AG04450 (cell line): ENCODE data around the gene SLC25A45. TPM values are rescaled to one million over a fixed set of nuclear protein-coding genes. Genes with fewer than 3 reads are reported as not detected.

Experiments
- CTCF ChIA-PET: fragments of 300-600, 350-600 bp; formaldehyde crosslinking; extraction: SDS; loops from one replicate; lab custom pipeline; 2022; ENCODE audit warnings: antibody characterized with exemption, inconsistent platforms; lab: Charles Lee
- POLR2A ChIA-PET: fragments of 350-600 bp; formaldehyde crosslinking; extraction: SDS; loops from one replicate; lab custom pipeline; 2021; ENCODE audit warnings: antibody characterized with exemption, inconsistent platforms; lab: Yijun Ruan, JAX
- DNase-seq: peaks from one replicate; pipeline ENCODE4 v3.0.0-alpha.2; 2011; ENCODE audit warnings: low read depth, low spot score
- H3K27ac ChIP-seq: one replicate; pipeline ENCODE4 v1.5.1; 2012; ENCODE audit warnings: low read depth, low read length, control low read depth
- H3K27me3 ChIP-seq: one replicate; pipeline ENCODE4 v1.6.0; 2012; ENCODE audit warnings: low read length; ENCODE audit not compliant: control insufficient read depth, insufficient read depth
- H3K4me3 ChIP-seq: 2 replicates; pipeline ENCODE4 v1.5.1; 2011; ENCODE audit warnings: mild to moderate bottlenecking, low read depth, low read length, control low read depth
- H3K9me3 ChIP-seq: 2 replicates; pipeline ENCODE4 v1.5.1; 2012; ENCODE audit warnings: low read length; ENCODE audit not compliant: control insufficient read depth, insufficient read depth
- polyA plus RNA-seq: library from polyadenylated mRNA; depleted of rRNA; stranded (reverse); fragments of >200 nt; gene quantifications from 2 replicates; pipeline ENCODE4 v1.2.3, GENCODE V29; 2011
- TF ChIP-seq, protein P1 (sequence below): IDR thresholded peaks from 2 replicates; pipeline ENCODE4 v1.5.1; 2011; ENCODE audit warnings: low read depth, low read length, control low read depth, inconsistent platforms

SLC25A45 gene
- polyA plus RNA-seq, 1 experiment, result 0.76 TPM

DNA sequence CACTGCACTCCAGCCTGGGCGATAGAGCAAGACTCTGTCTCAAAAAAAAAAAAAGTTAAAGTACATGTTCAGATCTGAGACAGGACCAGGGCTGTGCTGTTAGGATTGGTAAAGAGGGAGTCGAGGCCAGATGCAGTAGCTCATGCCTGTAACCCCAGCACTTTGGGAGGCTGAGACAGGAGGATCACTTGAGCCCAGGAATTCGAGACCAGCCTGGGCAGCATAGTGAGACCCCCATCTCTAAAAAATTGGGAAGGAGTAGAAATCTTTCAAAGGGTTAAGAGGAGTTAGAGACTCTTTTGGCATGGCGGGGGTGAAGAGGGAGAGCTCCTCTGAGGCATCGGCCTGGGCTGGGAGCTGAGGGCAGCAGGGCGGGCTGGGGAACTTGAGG, 11.8 kb downstream of the SLC25A45 start:
- DNase-seq, result no peak
- Histone ChIP-seq H3K9me3 (no peaks in the 10 kb centered on the region), H3K4me3 (no peak overlapping the region), H3K27ac (peak overlapping the region; percentile 61), H3K27me3 (no peaks in the 10 kb centered on the region)
- CTCF ChIA-PET, result interaction anchor here (0.5 to 1.3 kb wide), 4 partner anchors 18 to 852 kb away, joined by 3 to 4 read pairs (median 3); no protein-coding TSS in a partner anchor
- TF ChIP-seq, protein P1, sequence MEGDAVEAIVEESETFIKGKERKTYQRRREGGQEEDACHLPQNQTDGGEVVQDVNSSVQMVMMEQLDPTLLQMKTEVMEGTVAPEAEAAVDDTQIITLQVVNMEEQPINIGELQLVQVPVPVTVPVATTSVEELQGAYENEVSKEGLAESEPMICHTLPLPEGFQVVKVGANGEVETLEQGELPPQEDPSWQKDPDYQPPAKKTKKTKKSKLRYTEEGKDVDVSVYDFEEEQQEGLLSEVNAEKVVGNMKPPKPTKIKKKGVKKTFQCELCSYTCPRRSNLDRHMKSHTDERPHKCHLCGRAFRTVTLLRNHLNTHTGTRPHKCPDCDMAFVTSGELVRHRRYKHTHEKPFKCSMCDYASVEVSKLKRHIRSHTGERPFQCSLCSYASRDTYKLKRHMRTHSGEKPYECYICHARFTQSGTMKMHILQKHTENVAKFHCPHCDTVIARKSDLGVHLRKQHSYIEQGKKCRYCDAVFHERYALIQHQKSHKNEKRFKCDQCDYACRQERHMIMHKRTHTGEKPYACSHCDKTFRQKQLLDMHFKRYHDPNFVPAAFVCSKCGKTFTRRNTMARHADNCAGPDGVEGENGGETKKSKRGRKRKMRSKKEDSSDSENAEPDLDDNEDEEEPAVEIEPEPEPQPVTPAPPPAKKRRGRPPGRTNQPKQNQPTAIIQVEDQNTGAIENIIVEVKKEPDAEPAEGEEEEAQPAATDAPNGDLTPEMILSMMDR, result no peak
- POLR2A ChIA-PET, result interaction anchor here (0.8 to 1.0 kb wide), 2 partner anchors 52 to 137 kb away, joined by 4 to 6 read pairs; partner anchors contain the start of gene NEAT1

DNA sequence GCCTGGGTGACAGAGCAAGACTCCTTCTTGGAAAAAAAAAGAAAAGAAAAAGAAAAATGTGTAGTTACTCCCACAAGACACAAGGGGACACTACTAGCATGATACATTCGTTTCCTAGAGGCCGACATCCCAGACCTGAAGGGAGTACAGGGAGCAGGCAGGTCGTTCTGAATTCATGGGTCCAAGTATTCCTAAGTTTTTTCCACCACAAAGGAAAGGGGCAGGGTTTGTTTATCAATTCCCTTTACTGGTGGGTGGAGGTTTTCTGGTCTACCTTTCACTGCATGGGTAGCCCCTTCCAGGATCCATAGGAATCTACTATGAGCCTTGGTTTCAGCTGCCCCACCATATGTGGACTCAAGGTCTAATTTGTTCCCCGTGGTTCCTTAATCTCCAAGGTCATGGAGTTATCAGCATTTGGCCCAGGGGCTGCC, 16.1 kb downstream of the SLC25A45 start:
- POLR2A ChIA-PET, result interaction anchor here (0.5 kb wide), 1 partner anchor 13 kb away, joined by 3 read pairs; no protein-coding TSS in a partner anchor
- Histone ChIP-seq H3K27me3 (no peaks in the 10 kb centered on the region), H3K4me3 (no peak overlapping the region), H3K9me3 (no peaks in the 10 kb centered on the region), H3K27ac (no peak overlapping the region)
- TF ChIP-seq, protein P1, result peak; percentile 81
- CTCF ChIA-PET, result interaction anchor here (1.0 kb wide), 2 partner anchors 143 to 227 kb away, joined by 4 to 5 read pairs; no protein-coding TSS in a partner anchor
- peak; percentile 65 for DNase-seq

DNA sequence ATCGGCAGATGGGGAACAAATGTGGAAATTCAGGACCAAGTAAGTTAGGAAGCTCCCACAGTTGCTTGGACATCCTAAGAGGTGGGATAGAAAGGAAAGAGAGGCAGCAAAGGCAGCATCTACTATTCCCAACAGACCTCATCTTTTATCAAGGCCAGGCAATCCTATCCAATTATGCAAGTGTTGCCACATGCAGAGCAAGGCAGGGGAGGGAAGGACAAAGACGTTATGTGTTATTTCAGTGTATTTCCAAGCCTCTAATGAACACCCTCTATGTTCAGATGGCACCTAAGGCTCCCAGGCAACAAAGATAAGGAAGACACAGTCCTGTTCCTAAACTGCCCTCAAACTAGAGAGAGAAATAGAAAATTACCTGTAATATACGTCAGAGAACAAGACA, 18.7 kb downstream of the SLC25A45 start:
- POLR2A ChIA-PET, result interaction anchor here (0.9 kb wide), 1 partner anchor 144 kb away, joined by 3 read pairs; no protein-coding TSS in a partner anchor
- Histone ChIP-seq H3K27me3 (no peaks in the 10 kb centered on the region), H3K9me3 (no peaks in the 10 kb centered on the region), H3K4me3 (no peak overlapping the region), H3K27ac (no peak overlapping the region)
- TF ChIP-seq, protein P1, result no peak
- CTCF ChIA-PET, result no interaction called here
- DNase-seq, result no peak

DNA sequence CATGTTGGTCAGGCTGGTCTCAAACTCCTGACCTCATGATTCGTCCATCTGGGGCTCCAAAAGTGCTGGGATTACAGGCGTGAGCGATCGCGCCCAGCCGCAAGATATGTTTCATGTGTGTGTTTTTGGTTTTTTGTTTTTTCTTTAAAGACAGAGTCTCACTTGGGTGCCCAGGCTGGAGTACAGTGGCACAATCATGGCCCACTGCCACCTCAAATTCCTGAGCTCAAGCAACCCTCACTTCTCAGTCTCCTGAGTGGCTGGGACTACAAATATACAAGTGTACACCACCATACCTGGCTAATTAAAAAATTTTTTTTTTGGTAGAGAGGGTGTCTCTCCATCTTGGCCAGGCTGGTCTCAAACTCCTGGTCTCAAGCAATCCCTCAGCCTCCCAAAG, 19.5 kb downstream of the SLC25A45 start:
- Histone ChIP-seq H3K4me3 (no peak overlapping the region), H3K27me3 (peaks cover 2% of the 10 kb centered on the region), H3K9me3 (no peaks in the 10 kb centered on the region), H3K27ac (no peak overlapping the region)
- DNase-seq, result no peak
- TF ChIP-seq, protein P1, result no peak
- CTCF ChIA-PET, result no interaction called here
- POLR2A ChIA-PET, result interaction anchor here (0.9 kb wide), 1 partner anchor 145 kb away, joined by 3 read pairs; no protein-coding TSS in a partner anchor

DNA sequence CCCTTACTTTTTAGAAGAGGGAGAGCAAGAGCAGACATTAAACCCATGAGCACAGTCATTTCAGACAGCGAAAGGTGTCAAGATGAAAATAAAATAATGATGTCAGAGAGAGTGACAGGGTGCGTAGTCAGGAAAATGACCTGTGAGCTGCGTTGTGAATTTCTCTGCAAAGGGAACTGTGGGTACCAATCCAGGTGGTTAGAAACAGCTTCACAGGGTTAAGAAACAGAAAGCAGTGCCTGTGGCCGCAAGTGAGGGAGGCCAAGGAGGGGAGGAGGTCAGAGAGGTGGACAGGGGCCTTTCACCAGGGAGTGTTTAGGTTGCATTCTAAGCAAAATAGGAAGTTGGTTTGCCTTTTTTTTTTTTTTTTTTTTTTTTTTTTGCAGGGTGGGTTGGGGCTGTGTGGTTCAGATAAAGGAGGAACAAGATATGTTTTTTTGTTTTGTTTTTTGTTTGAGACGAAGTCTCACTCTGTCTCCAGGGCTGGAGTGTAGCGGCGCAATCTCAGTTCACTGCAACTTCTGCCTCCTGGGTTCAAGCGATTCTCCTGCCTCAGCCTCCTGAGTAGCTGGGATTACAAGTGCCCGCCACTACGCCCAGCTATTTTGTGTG, 20.0 kb downstream of the SLC25A45 start:
- TF ChIP-seq, protein P1, result no peak
- Histone ChIP-seq H3K9me3 (no peaks in the 10 kb centered on the region), H3K27me3 (peaks cover 6% of the 10 kb centered on the region), H3K27ac (no peak overlapping the region), H3K4me3 (no peak overlapping the region)
- DNase-seq, result no peak
- ChIA-PET POLR2A (no interaction called here), CTCF (interaction anchor here (0.9 kb wide), 1 partner anchor 54 kb away, joined by 3 read pairs; no protein-coding TSS in a partner anchor)
